ENCODE measurements around the gene ORC4. TPM values are rescaled to one million over a fixed set of nuclear protein-coding genes. Genes with fewer than 3 reads are reported as not detected.

The ORC4 gene
- total RNA-seq, 1 donor = 71.4 TPM

- DNase-seq (ENCODE audit: low read depth) = no peak
- TF ChIP-seq CTCF (IDR thresholded peaks at IDR 0.05; ENCODE audit: insufficient read depth, low read length) = no peak
- H3K4me3 ChIP-seq (ENCODE audit: low read depth, low read length) = no peak overlapping the region
These were observed 10.6 kb upstream of the ORC4 start for GRCh38 chr2:148031152-148031551.

- DNase-seq (ENCODE audit: low read depth) = no peak
- H3K4me3 ChIP-seq (ENCODE audit: low read depth, low read length) = no peak overlapping the region
- TF ChIP-seq CTCF (IDR thresholded peaks at IDR 0.05; ENCODE audit: insufficient read depth, low read length) = no peak
These were observed 8.2 kb upstream of the ORC4 start for GRCh38 chr2:148028781-148029180.

- H3K4me3 ChIP-seq (ENCODE audit: low read depth, low read length) = no peak overlapping the region
- DNase-seq (ENCODE audit: low read depth) = no peak
- TF ChIP-seq CTCF (IDR thresholded peaks at IDR 0.05; ENCODE audit: insufficient read depth, low read length) = no peak
These were observed 7.3 kb upstream of the ORC4 start for GRCh38 chr2:148027822-148028221.

GRCh38 chr2:148026573-148026972, 6.0 kb upstream of the ORC4 start:
- DNase-seq (ENCODE audit: low read depth) = no peak
- no peak for TF ChIP-seq CTCF (IDR thresholded peaks at IDR 0.05; ENCODE audit: insufficient read depth, low read length)
- H3K4me3 ChIP-seq (ENCODE audit: low read depth, low read length) = no peak overlapping the region

GRCh38 chr2:148023861-148024260, 3.3 kb upstream of the ORC4 start:
- no peak for TF ChIP-seq CTCF (IDR thresholded peaks at IDR 0.05; ENCODE audit: insufficient read depth, low read length)
- DNase-seq (ENCODE audit: low read depth) = no peak
- H3K4me3 ChIP-seq (ENCODE audit: low read depth, low read length) = peak overlapping the region; percentile 41

GRCh38 chr2:148022882-148023281, 2.3 kb upstream of the ORC4 start:
- TF ChIP-seq CTCF (IDR thresholded peaks at IDR 0.05; ENCODE audit: insufficient read depth, low read length) = no peak
- no peak for DNase-seq (ENCODE audit: low read depth)
- H3K4me3 ChIP-seq (ENCODE audit: low read depth, low read length) = peak overlapping the region; percentile 89

GRCh38 chr2:148022351-148022750, 1.8 kb upstream of the ORC4 start:
- peak overlapping the region; percentile 89 for H3K4me3 ChIP-seq (ENCODE audit: low read depth, low read length)
- TF ChIP-seq CTCF (IDR thresholded peaks at IDR 0.05; ENCODE audit: insufficient read depth, low read length) = no peak
- peak; percentile 19 for DNase-seq (ENCODE audit: low read depth)

All from fibroblast of the aortic adventitia (primary cell).